Esophagus muscularis mucosa (tissue), 3 donors: ENCODE results near the gene FAM124B.

Source experiments
- CTCF ChIP-seq, 3 experiments: fragments of 200-600 bp in 2 of 3; fragments of 450-650 bp in 1 of 3; sonication (generic) in 2 of 3; IDR thresholded peaks; one replicate each; pipeline ENCODE4 v1.5.1; 2017 to 2019; ENCODE audit warnings: antibody characterized with exemption in 3 of 3, mild to moderate bottlenecking in 2 of 3, moderate library complexity in 1 of 3
- POLR2AphosphoS5 ChIP-seq, 2 donors: sonication (generic); formaldehyde crosslinking; IDR thresholded peaks; one replicate each; pipeline ENCODE4 v1.6.1; 2017; ENCODE audit warnings: antibody characterized with exemption in 2 of 2

DNA sequence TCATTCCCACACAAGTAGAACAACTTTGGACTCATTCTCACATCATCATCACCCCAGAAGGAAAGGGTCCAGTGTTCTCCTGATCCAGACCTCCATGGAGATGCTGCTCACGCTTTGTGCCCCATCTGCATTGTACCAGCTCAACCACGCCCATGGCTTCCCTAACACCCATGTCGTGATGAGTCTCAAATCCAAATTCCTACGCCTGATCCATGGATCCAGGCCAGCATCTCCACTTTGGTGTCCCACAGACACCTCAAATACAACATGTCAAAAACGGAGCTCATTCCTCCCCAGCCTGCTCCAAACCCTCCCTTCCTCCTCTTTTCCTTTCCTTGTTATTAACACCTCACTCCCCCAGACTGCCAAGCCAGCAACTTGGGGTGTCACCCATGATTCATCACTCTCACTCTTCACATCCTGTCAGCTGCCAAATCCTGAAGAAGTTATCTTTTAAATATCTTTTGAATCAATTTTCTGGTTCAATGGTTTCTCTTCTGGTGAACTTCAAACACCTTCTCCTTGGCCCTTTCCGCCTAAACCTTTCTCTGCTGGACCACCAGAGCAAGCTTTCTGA lies 30.2 kb upstream of the FAM124B start:
- TF ChIP-seq CTCF (IDR thresholded peaks at IDR 0.05) (no peak), POLR2AphosphoS5 (IDR thresholded peaks at IDR 0.05) (no peak)
